CD14-positive monocyte (primary cell): ENCODE measurements around the gene ARPC2. TPM values are rescaled to one million over a fixed set of nuclear protein-coding genes. Genes with fewer than 3 reads are reported as not detected.

Experiments used
- DNase-seq, 3 donors: peaks; one replicate each; pipeline ENCODE4 v3.0.0-alpha.2; 2011 to 2022
- H2AFZ ChIP-seq: 2 replicates; pipeline ENCODE4 v1.6.0; 2012; ENCODE audit warnings: mild to moderate bottlenecking, low read depth, low read length, inconsistent platforms; ENCODE audit not compliant: insufficient read depth, poor library complexity, severe bottlenecking
- H3K27ac ChIP-seq, 2 donors: 1 replicate in 1 of 2; 2 replicates in 1 of 2; pipeline ENCODE4 v1.5.1; 2012 to 2013; ENCODE audit warnings: low read length in 2 of 2, control low read depth in 1 of 2, inconsistent platforms in 1 of 2, low read depth in 1 of 2, mild to moderate bottlenecking in 1 of 2
- H3K27me3 ChIP-seq, 2 donors: one replicate each; pipeline versions ENCODE4 v1.6.0 to v1.6.1; 2011 to 2013; ENCODE audit warnings: low read length in 2 of 2; ENCODE audit not compliant: control insufficient read depth in 2 of 2, insufficient read depth in 2 of 2
- H3K36me3 ChIP-seq, 2 donors: replicated peaks in 1 of 2; 1 replicate in 1 of 2; 2 replicates in 1 of 2; pipeline versions ENCODE4 v1.5.1 to v1.6.1; 2012 to 2013; ENCODE audit warnings: low read length in 2 of 2, control low read depth in 1 of 2, inconsistent platforms in 1 of 2, mild to moderate bottlenecking in 1 of 2; ENCODE audit not compliant: insufficient read depth in 2 of 2, control insufficient read depth in 1 of 2
- H3K4me1 ChIP-seq, 2 donors: 1 replicate in 1 of 2; 2 replicates in 1 of 2; pipeline versions ENCODE4 v1.5.1 to v1.6.1; 2012 to 2013; ENCODE audit warnings: low read length in 2 of 2, control low read depth in 1 of 2, inconsistent platforms in 1 of 2, mild to moderate bottlenecking in 1 of 2, moderate library complexity in 1 of 2; ENCODE audit not compliant: insufficient read depth in 2 of 2, control insufficient read depth in 1 of 2
- H3K4me2 ChIP-seq: replicated peaks from 2 replicates; pipeline ENCODE3; 2012; ENCODE audit warnings: low read length, moderate library complexity, mild to moderate bottlenecking; ENCODE audit not compliant: poor library complexity, severe bottlenecking; ENCODE audit errors: extremely low read depth
- H3K4me3 ChIP-seq, 3 experiments: fragments of 200-600 bp in 1 of 3; sonication (generic) in 1 of 3; replicated peaks in 1 of 3; 1 replicate in 2 of 3; 2 replicates in 1 of 3; pipeline ENCODE4 v1.5.1; 2011 to 2013; ENCODE audit warnings: low read length in 3 of 3, mild to moderate bottlenecking in 3 of 3, control low read depth in 2 of 3, low read depth in 2 of 3, inconsistent platforms in 1 of 3, moderate library complexity in 1 of 3
- H3K79me2 ChIP-seq: 2 replicates; pipeline ENCODE4 v1.6.0; 2012; ENCODE audit warnings: mild to moderate bottlenecking, control low read depth, inconsistent platforms, low read length, moderate library complexity; ENCODE audit not compliant: insufficient read depth
- H3K9ac ChIP-seq: 2 replicates; pipeline ENCODE4 v1.6.0; 2017; ENCODE audit warnings: low read length, mild to moderate bottlenecking; ENCODE audit not compliant: insufficient read depth, poor library complexity, severe bottlenecking
- H3K9me3 ChIP-seq, 2 donors: replicated peaks in 1 of 2; 1 replicate in 1 of 2; 2 replicates in 1 of 2; pipeline versions ENCODE4 v1.5.1 to v1.6.1; 2012 to 2013; ENCODE audit warnings: low read length in 2 of 2, control low read depth in 1 of 2; ENCODE audit not compliant: control insufficient read depth in 1 of 2, insufficient read depth in 1 of 2
- H4K20me1 ChIP-seq: 2 replicates; pipeline ENCODE4 v1.6.0; 2012; ENCODE audit warnings: mild to moderate bottlenecking, low read length, control low read depth, moderate library complexity; ENCODE audit not compliant: insufficient read depth
- H3K27ac Mint-ChIP-seq, 7 donors: one replicate each; pipeline ENCODE4 v1.8.0; 2020; ENCODE audit warnings: mild to moderate bottlenecking in 7 of 7, mixed read lengths in 7 of 7, moderate library complexity in 6 of 7, inconsistent platforms in 2 of 7
- H3K27me3 Mint-ChIP-seq, 3 donors: one replicate each; pipeline ENCODE4 v1.8.0; 2021 to 2022; ENCODE audit warnings: low read depth in 3 of 3, mild to moderate bottlenecking in 3 of 3, mixed read lengths in 3 of 3, moderate library complexity in 3 of 3, inconsistent platforms in 1 of 3
- H3K36me3 Mint-ChIP-seq, 2 donors: one replicate each; pipeline ENCODE4 v1.8.0; 2020; ENCODE audit warnings: mixed read lengths in 2 of 2, inconsistent platforms in 1 of 2, mild to moderate bottlenecking in 1 of 2
- H3K4me1 Mint-ChIP-seq: one replicate; pipeline ENCODE4 v1.8.0; 2020; ENCODE audit warnings: mild to moderate bottlenecking, mixed read lengths
- H3K4me3 Mint-ChIP-seq, 2 donors: one replicate each; pipeline ENCODE4 v1.8.0; 2020; ENCODE audit warnings: mild to moderate bottlenecking in 2 of 2, mixed read lengths in 2 of 2, moderate library complexity in 1 of 2
- H3K9me3 Mint-ChIP-seq, 7 donors: one replicate each; pipeline ENCODE4 v1.8.0; 2020 to 2022; ENCODE audit warnings: mixed read lengths in 7 of 7, mild to moderate bottlenecking in 6 of 7, moderate library complexity in 6 of 7, inconsistent platforms in 2 of 7
- CTCF ChIP-seq: fragments of 200-600 bp; IDR thresholded peaks from one replicate; pipeline ENCODE4 v1.8.0; 2022; ENCODE audit warnings: antibody characterized with exemption, mild to moderate bottlenecking
- WGBS: methylation state at CpG from one replicate; pipeline ENCODE4 v1.1.5; 2013; ENCODE audit warnings: missing lambda C conversion rate; ENCODE audit not compliant: insufficient coverage; 5-methylcytosine and 5-hydroxymethylcytosine counted together
- intact Hi-C, 2 donors: fragments of 100-400 bp; cut with micrococcal nuclease; formaldehyde crosslinking; loops; one replicate each; pipeline versions ENCODE4 v1.15.0 to v1.15.1; 2023
- polyA plus RNA-seq, 3 donors: library from polyadenylated mRNA; depleted of rRNA in 1 of 3; unstranded in 2 of 3; stranded (reverse) in 1 of 3; fragments of 300-500 nt in 2 of 3; fragments of >200 nt in 1 of 3; fragmentation: Illumina TruSeq in 2 of 3; gene quantifications; 1 replicate in 2 of 3; 2 replicates in 1 of 3; pipeline ENCODE4 v1.2.3, GENCODE V29; 2012 to 2021

Gene ARPC2
- polyA plus RNA-seq, 3 donors = 640 to 1,227 (median 1,162) TPM

- peak overlapping the region in 1 of 7 donors; percentile 31 for H3K27ac Mint-ChIP-seq
- H3K4me1 Mint-ChIP-seq = peaks cover 26% of the 10 kb centered on the region
- Histone ChIP-seq H3K36me3 (no peaks in the 10 kb centered on the region), H3K4me1 (peaks cover 24 to 33% of the 10 kb centered on the region in 2 donors), H2AFZ (no peak overlapping the region), H3K79me2 (peaks cover 32% of the 10 kb centered on the region), H3K9me3 (no peaks in the 10 kb centered on the region), H3K4me3 (no peak overlapping the region), H3K27ac (no peak overlapping the region), H3K4me2 (peak overlapping the region; percentile 8), H3K9ac (no peak overlapping the region), H3K27me3 (no peaks in the 10 kb centered on the region), H4K20me1 (peaks cover 20% of the 10 kb centered on the region)
- TF ChIP-seq CTCF = no peak
- WGBS = no CpG with 5 or more reads among the region's 1 CpG
- peak in 2 of 3 donors; percentile 37 to 69 for DNase-seq
- H3K36me3 Mint-ChIP-seq = peaks cover 3 to 4% of the 10 kb centered on the region in 2 donors
- H3K27me3 Mint-ChIP-seq = peaks cover 0 to 2% (median 1%) of the 10 kb centered on the region in 3 donors
- H3K4me3 Mint-ChIP-seq = no peak overlapping the region
- intact Hi-C loops = no loop called here
- H3K9me3 Mint-ChIP-seq = peaks cover 4 to 8% (median 6%) of the 10 kb centered on the region in 7 donors
Measured at GRCh38 chr2:218214116-218214515, 2.9 kb upstream of the ARPC2 start.

- peak overlapping the region; percentile 78 to 99 (median 99) for H3K4me3 ChIP-seq
- peaks cover 42% of the 10 kb centered on the region for H4K20me1 ChIP-seq
- H3K79me2 ChIP-seq = peaks cover 54% of the 10 kb centered on the region
- H2AFZ ChIP-seq = peak overlapping the region; percentile 91
- H3K9me3 Mint-ChIP-seq = peaks cover 0 to 3% (median 0%) of the 10 kb centered on the region in 7 donors
- peaks cover 46 to 54% of the 10 kb centered on the region in 2 donors for H3K4me1 ChIP-seq
- intact Hi-C loops = loop anchor here (2.0 to 5.0 kb wide), 3 partner anchors 41 to 190 kb away; partner anchors contain the start of gene CTDSP1 (in 1 of the 2)
- peak overlapping the region; percentile 91 to 95 for H3K4me3 Mint-ChIP-seq
- H3K27me3 ChIP-seq = no peaks in the 10 kb centered on the region
- peak overlapping the region; percentile 96 to 100 (median 99) for H3K27ac Mint-ChIP-seq
- H3K9ac ChIP-seq = peak overlapping the region; percentile 99
- no peak for TF ChIP-seq CTCF
- H3K9me3 ChIP-seq = no peaks in the 10 kb centered on the region
- no peaks in the 10 kb centered on the region for H3K27me3 Mint-ChIP-seq
- peaks cover 8 to 11% of the 10 kb centered on the region in 2 donors for H3K36me3 ChIP-seq
- peaks cover 45% of the 10 kb centered on the region for H3K4me1 Mint-ChIP-seq
- H3K27ac ChIP-seq = peak overlapping the region; percentile 85 to 97
- H3K4me2 ChIP-seq = peak overlapping the region; percentile 93
- 94% methylated on average over 7 of the region's 9 CpGs for WGBS
- DNase-seq = no peak
- peaks cover 16 to 18% of the 10 kb centered on the region in 2 donors for H3K36me3 Mint-ChIP-seq
Measured at GRCh38 chr2:218216336-218216673, 684 bp upstream of the ARPC2 start.
